Suprapubic skin (tissue), 4 donors: ENCODE results near the gene HJURP.

Experiments used
- POLR2A ChIP-seq, 2 donors: fragments of 450-650 bp; IDR thresholded peaks; one replicate each; pipeline ENCODE4 v1.6.1; 2017; ENCODE audit warnings: antibody characterized with exemption in 2 of 2, mild to moderate bottlenecking in 2 of 2, moderate library complexity in 2 of 2
- POLR2AphosphoS5 ChIP-seq, 3 donors: sonication (generic); formaldehyde crosslinking; IDR thresholded peaks; one replicate each; pipeline ENCODE4 v1.6.1; 2017; ENCODE audit warnings: antibody characterized with exemption in 3 of 3

- TF ChIP-seq POLR2A (IDR thresholded peaks at IDR 0.05): no peak
- no peak for TF ChIP-seq POLR2AphosphoS5 (IDR thresholded peaks at IDR 0.05)
Observed at GRCh38 chr2:233838726-233839446, 15.4 kb downstream of the HJURP start.
